ENCODE data around the gene SPATA31E1.

DNA sequence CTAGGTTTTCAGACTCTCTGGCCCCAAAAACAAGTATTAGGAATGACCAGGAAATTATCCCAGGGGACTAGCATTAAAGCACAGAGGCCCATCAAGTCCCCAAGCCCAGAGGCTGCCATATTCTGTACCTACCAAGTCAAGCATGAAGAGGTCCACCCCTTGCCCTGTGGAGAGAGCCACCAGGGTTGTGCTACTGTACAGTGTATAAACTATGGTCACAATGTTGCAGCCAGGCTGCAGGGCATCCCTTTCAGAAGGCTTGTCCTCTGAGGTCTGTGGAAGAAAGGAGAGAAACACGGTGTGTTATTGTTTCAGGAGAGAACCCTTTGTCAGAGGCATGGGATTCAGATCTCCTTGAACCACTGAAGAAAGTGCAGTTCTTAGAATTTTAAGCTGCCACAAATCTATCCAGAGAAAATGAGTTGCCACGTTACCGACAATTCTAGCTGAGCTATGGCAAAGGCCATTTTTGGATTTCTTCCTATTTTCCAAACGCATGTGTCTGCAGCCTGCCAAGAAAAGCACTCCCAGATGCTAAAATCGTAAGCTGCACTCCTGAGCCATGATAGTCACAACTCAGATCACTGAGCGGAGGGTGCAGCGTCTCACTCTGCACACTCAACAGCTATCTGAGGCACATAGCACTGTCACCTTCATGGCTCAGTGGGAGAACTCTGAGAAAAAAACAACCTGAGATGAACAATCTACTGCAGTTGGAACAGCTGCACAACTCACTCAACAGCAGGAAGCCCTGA, 45.5 kb upstream of the SPATA31E1 start:
- no peak for TF ChIP-seq POLR2A (IDR thresholded peaks at IDR 0.05)
- TF ChIP-seq, protein P1, sequence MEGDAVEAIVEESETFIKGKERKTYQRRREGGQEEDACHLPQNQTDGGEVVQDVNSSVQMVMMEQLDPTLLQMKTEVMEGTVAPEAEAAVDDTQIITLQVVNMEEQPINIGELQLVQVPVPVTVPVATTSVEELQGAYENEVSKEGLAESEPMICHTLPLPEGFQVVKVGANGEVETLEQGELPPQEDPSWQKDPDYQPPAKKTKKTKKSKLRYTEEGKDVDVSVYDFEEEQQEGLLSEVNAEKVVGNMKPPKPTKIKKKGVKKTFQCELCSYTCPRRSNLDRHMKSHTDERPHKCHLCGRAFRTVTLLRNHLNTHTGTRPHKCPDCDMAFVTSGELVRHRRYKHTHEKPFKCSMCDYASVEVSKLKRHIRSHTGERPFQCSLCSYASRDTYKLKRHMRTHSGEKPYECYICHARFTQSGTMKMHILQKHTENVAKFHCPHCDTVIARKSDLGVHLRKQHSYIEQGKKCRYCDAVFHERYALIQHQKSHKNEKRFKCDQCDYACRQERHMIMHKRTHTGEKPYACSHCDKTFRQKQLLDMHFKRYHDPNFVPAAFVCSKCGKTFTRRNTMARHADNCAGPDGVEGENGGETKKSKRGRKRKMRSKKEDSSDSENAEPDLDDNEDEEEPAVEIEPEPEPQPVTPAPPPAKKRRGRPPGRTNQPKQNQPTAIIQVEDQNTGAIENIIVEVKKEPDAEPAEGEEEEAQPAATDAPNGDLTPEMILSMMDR (IDR thresholded peaks at IDR 0.05): no peak

Data from adrenal gland (tissue), 5 donors.